Renal cortex interstitium (tissue), 11 donors: ENCODE measurements around the gene KIAA0825. TPM values are rescaled to one million over a fixed set of nuclear protein-coding genes. Genes with fewer than 3 reads are reported as not detected.

Experiments used
- DNase-seq, 11 donors: peaks; one replicate each; pipeline ENCODE4 v3.0.0-alpha.2; 2013; ENCODE audit warnings: low read depth in 9 of 11, low spot score in 4 of 11; ENCODE audit errors: extremely low read depth in 1 of 11
- polyA plus RNA-seq, 3 donors: library from polyadenylated mRNA; unstranded; fragments of 120-200 nt; gene quantifications; one replicate each; pipeline ENCODE4 v1.2.1, GENCODE V29; 2013; ENCODE audit not compliant: insufficient read length in 3 of 3

Gene KIAA0825
- polyA plus RNA-seq, 3 donors: 4.1 to 5.0 (median 4.6) TPM

DNA sequence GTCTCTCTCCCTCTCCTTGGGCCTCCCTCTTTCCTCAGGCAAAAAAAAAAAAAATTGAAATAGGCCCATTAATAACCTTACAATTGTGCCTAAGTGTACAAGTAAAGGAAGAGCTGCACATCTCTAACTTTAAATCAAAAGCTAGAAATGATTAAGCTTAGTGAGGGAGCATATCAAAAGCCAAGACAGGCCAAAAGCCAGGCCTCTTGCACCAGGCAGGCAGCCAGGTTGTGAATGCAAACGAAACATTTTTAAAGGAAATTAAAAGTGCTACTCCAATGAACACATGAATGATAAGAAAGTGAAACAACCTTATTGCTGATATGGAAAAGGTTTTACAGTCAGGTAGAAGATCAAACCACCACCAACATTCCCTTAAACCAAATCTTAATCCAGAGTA lies 383.4 kb downstream of the KIAA0825 start:
- DNase-seq: no peak

DNA sequence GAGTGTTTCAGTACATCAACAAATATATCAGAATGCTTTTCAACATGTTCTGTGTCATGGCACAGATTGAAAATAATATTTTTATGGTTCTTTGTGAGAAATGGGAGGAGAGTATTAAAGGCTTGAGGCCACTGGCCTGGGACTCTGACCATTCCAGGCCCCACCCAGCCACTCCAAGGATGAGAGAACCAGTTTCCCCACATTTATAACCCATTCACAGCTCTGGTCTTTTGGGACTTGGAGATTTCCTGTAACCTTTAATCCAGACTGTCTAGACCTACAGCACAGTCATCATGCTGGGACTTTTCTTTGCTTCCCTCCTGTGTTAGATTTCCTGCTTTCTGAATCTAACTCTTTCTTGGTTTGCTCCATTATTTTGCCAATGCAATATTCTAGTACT lies 389.6 kb downstream of the KIAA0825 start:
- DNase-seq: no peak

DNA sequence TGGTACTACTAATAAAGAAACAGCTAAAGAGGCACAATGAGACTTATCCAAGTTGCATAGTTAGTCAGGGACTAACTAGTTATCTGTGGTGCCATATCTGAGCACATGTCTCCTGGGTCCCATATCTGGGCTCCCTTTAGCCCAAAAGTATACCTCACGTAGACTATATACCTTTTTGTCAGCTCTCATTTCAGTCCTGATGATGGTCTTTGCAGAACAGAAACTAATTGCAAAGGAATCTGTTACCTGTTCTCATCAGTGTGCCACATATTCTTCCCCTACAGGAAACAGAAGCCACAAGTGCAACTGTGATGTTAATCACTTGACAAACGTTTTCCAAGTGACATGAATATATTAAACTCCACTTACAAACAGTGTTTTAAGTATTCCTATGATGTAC lies 395.2 kb downstream of the KIAA0825 start:
- no peak for DNase-seq

DNA sequence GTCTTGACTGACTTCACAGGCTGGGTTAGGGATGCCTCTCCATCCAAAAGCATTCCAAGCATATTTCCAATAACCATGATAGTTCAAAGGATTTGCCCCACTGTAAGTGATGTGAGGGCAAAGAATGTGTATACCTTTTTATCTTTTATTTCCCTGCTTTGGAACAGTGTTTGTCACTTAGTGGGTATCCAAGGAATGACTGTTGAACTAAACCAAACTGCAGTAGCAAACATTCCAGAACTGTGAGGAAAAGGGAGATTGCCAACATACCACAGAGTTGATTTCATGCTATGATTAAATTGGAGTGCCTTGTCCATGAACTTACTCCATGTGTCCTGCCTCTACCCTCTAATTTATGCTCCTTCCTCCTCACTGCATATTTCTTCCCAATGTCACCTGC lies 400.0 kb downstream of the KIAA0825 start:
- DNase-seq: no peak

DNA sequence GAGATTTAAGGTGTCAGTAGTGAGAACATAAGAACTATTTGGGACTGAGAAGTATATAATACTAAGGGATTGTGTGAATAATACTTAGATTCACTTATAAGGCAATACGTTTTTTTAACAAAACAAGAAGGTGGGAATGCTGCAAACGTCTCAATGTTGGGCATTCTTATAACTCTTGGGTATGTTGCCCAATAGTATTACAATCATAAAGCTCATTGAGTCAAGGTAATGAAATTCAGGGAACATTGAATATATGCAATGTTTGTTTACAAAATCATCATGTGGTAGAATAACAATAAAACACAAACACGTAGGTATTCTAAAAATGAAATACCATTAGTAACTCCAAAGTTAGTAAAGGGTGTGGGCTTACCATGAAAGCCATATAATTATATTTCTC lies 400.7 kb downstream of the KIAA0825 start:
- DNase-seq: no peak

DNA sequence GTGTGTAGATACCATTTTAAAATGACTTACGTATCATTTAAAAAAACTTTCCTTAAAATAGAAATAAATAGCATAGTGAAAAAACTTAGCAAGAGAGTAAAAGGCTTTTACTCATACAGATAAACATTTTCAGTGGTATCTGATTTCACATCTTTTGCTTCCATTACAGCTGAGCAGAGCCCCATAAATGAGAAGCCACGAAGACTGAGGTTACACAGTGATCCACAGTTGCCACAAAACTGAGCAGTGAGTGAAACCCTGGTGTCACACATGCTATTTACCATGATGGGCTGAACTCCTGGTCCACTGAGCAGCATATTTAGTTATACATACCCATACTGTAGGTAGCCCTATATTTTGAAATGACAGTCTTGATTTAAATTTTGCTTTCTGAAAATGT lies 401.2 kb downstream of the KIAA0825 start:
- DNase-seq: no peak

DNA sequence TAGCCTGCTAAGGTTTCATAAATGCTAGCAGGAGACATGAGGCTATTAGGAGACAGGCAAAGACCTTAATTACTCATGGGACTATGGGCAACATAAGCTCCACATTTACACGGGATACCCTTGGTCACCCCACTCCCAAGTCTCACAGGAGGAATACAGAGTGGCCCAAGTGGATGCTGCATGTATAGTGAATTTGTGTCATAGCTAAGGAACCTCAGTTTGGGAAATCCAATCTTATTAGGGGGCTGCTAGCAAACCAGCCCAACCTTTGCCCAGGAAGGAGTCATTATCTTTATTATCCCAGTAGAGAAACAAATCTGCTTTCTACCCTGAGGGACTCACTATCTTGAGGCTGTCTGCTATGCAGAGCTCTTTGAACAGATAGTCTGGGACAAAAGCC lies 405.9 kb downstream of the KIAA0825 start:
- DNase-seq: no peak

DNA sequence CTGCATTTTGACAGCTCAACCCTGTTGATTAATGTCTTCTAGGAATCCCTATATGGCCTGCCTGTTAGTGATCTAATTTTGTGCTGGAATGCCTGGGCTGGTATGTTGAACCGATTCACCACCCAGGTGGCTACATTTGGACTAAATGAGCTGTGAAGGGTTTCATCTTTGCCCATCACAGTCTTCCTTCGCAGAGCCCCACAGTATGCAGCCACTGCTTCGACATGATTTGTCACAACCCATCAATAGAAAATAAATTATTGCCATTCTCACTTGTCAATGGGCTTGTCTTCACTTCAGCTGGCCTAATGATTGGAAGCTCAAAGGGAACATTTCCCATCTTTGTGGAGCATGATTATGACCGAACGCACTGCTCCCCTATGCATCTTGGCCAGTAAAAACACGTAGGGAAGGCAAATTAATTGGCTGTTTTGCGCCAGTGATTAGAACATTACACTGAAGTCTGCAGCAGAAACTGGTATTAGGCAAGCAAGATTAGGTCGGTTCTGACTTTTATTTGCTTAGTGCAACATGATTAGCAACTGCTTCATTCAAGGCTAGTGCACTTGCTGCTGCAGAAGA lies 408.5 kb downstream of the KIAA0825 start:
- DNase-seq: peak in 1 of 11 donors; percentile 4

DNA sequence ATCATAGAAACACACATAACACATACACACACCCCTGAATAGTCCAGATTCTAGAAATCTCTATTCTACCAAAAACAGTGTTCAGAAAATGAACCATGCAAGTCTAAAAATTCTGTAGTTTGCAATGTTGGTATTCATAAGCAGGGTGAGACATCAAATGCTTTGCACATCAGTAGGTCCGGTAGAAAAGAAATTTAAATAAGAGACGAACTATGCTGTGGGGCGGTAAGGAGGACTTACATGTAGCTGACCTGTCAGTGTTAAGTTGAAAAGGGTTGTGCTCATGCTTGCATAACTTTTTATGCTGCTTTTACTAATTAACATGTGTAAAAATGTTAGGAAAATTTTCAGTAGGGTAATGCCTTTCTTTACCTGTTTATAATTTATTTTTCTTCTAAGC lies 409.1 kb downstream of the KIAA0825 start:
- DNase-seq: no peak

DNA sequence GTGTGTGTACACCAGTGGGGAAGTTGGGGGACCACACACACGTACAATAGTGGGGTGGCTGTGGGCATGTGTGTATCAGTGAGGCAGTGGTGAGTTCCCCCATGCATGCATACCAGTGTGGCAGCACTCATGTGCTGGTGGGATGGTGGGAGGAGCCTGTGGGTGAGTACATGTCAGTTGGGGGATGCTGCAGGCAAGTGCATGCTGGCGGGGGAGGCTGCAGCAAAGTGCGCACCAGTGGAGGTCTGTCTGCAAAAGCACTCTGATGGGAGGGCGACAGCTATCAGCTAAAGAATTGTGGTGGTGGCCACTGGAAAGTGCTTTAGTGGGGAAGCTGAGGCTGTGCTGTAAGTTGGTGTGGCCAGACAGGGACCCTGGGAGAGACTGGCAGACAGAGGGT lies 418.8 kb downstream of the KIAA0825 start:
- no peak for DNase-seq

DNA sequence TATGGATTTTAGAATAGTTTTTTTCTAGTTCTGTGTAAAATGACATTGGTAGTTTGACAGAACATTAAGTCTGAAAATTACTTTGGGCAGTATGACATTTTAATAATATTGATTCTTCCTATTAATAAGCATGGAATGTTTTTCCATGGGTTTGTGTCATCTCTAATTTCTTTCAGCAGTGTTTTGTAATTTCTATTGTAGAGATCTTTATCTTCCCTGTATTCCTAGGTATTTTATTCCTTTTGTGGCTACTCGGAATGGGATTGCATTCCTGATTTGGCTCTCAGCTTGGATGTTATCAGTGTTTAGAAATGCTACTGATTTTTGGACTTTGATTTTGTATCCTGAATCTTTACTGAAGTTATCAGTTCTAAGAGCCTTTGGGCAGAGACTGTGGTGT lies 420.4 kb downstream of the KIAA0825 start:
- no peak for DNase-seq

DNA sequence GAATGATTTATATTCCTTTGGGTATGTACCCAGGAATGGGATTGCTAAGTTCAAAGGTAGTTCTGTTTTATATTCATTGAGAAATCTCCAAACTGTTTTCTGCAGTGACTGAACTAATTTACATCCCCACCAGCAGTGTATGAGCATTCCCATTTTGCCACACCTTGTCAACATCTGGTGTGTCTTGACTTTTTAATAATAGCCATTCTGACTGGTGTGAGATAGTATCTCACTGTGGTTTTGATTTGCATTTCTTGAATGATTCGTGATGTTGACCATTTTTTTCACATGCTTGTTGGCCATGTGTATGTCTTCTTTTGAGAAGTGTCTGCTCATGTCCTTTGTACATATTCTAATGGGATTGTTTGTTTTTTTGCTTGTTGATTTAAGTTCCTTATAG lies 421.5 kb downstream of the KIAA0825 start:
- DNase-seq: no peak

DNA sequence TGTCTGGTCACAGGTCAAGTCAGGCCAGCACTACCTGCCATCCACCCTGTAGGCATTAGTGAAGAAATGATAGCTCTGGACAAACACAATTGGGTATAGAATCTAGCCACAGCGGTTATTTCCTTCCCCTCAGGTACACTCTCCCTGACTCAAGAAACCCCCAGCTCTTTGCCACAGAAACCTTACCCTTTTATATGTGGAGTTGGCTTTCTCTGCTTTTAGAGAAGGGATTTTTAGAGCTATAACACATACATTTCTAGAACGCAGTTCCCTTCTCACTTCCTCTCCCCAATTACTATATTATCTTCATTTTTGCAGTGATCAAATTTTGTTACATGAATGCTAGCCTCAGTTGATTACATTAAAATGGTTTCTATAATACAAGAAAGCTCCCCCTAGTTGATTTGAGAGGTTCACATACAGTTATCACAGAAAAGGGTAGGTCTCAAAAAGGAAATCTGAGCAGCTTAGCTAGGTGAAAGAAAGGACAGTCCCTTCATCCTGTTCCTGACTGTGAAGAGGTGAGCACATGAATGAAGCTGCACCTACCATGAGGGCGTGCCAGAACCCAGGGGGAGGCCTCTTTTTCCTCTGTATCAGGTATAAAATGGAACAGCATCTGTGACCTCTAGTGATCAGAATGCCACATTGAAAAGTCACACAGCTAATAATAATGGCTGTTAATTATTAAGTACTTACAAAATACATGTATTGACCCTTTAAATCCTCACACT lies 425.6 kb downstream of the KIAA0825 start:
- DNase-seq: no peak

DNA sequence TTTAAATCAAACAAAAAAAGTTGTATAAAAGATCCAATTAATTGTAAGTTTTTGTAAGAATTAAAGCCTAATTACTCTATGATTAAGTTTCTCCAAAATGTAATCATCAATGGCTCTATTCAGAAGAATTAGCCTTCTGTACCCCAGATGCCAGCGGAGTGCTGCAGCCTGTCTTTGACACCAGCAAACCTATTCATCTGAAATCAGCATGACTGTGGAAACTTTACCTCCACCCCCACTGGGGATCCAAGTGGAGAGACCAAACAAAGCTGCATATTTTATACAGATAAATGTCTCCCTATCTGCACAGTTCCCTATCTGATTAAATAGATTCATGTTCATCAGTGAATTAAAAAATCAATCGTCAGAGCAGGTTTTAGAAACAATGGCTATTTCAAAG lies 426.8 kb downstream of the KIAA0825 start:
- no peak for DNase-seq

DNA sequence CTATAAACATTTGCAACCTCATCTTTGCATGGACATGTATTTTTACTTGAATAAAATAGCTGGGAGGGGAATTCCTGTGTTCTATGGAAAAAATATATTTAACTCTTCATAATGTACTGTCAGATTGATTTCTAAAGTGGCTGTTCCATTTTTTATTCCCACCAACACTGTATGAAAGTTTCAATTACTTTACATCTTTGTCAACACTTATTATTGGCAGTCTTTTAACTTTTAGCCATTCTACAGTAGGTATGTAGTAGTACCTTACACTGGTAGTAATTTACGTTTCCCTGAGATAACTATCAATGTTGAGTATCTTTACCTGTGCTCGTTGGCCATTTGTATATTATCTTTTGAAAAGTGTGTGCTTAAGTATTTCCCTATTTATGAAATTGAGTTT lies 429.7 kb downstream of the KIAA0825 start:
- no peak for DNase-seq

DNA sequence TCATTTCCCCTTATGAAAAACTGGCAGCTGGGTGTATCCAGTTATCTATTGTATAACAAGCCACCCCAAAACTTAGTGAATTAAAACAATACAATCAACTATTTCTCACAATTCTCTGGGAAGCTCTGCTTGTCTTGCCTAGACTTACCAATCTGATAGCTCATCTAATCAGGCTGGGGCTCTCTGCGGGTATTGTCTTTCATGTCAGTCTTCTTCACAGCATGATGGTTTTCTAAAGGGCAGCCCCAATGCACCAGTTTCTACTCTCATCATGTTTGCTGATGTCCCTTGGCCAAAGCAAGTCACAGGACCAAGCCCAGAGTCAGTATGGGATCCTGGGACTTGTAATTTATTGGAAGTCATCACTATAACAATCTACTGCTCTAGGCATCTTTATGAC lies 433.5 kb downstream of the KIAA0825 start:
- no peak for DNase-seq

DNA sequence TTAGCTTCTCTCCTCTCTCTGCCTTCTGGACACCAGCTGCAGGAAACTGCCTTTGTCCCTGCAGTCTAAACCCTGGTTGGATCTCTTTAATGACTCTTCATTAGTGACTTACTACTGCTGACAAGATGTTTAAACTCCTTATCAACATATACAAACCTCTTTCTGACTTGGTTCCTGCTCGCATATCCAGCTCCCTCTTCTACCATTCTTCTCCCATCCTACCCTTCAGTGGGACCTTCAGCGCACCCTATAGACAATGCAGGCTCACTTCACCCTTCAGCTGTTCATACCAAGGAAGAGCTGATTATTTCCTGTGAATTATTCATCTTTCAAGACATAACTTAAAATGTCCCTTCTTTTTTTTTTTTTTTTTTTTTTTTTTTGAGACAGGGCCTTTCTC lies 436.5 kb downstream of the KIAA0825 start:
- DNase-seq: peak in 2 of 11 donors; percentile 3 to 7

DNA sequence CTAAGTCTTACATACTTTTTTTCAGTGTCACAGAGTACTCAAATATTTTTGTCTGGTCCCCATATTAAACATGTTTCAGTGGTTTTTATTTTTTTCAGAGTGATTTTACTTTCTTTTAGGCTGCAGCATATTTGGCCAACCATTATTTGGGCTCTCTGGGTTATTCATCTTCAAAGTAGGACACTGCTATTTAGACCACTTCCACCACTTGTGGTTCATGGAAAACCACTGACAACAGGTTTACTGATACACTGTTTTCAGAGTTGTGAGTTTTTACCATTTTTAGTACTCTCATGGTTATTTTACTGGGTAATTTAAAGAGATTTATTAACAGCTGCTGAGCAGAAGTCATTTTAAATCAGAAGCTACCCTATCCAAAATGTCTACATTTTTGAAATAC lies 437.6 kb downstream of the KIAA0825 start:
- no peak for DNase-seq

DNA sequence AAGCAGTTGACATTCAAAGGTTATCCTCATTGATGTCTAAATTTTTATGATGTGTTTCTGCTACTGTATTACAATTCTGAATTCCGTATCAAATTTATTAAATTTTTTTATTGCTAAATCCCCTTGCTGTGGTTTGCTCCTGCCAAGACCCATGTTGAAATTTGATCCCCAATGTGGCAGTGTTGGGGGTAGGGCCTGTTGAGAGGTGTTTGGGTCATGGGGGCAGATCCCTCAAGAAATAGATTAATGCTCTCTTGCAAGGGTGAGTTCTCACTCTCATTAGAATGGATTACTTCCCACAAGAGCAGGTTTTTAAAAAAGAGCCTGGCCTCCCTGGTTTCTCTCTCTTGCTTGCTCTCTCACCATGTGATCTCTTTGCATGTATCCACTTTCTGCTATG lies 442.5 kb downstream of the KIAA0825 start:
- no peak for DNase-seq

DNA sequence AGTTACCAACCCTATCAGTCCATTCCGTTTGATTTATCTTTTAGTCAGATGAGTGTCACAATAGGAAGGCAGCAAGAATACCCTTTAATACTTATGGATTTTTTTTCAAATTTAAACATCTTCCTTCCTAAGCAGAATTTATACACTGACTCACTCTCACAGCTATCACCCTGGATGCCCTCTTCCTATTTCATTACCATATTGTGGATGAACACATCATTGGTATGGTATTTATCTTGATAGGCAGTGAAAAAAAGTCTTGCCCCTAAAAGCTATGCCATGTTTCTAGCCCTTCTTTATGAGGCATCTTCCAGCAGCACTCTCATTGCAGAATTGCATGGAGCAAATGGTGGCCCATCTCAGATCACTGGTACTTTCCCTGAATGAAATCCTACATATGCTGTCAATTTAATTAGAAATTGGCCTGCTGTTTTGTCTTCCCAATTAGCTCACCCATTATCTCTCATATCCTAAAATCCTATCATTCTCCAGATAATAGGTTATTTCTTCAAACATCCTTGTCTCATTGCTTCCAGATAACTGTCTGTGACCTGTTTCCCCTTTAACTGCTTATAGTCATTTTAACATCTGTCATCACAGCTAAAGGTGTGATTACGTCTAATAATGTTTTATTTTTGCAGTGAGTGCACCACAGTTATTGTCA lies 443.5 kb downstream of the KIAA0825 start:
- no peak for DNase-seq

DNA sequence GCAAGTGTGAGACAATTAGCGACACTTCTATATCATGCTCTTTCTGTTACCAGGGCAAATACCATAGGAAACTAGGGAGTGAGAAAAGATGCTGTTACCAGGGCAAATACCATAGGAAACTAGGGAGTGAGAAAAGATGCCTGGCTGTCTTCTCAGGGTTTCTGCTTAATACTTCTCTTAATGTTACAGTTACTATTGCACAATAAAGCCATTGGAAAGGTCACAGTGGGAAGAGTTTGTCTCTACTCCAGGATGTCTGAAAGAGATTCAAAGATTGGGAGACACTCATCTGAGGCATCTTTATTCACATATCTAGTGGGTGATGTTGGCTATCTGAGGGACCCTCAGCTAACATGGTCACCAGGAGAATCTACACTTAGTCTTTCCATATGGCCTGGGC lies 445.3 kb downstream of the KIAA0825 start:
- no peak for DNase-seq
